ENCODE data around the gene RFLNA.

- no peak for TF ChIP-seq CTCF (conservative IDR thresholded peaks at IDR 0.05; ENCODE audit: low read depth in 2 of 2)
- no peak for TF ChIP-seq POLR2AphosphoS5 (IDR thresholded peaks at IDR 0.05; ENCODE audit: low read depth)
- TF ChIP-seq ZNF114 (CRISPR knock-in tag; IDR thresholded peaks at IDR 0.05) = no peak
- TF ChIP-seq, protein P1, sequence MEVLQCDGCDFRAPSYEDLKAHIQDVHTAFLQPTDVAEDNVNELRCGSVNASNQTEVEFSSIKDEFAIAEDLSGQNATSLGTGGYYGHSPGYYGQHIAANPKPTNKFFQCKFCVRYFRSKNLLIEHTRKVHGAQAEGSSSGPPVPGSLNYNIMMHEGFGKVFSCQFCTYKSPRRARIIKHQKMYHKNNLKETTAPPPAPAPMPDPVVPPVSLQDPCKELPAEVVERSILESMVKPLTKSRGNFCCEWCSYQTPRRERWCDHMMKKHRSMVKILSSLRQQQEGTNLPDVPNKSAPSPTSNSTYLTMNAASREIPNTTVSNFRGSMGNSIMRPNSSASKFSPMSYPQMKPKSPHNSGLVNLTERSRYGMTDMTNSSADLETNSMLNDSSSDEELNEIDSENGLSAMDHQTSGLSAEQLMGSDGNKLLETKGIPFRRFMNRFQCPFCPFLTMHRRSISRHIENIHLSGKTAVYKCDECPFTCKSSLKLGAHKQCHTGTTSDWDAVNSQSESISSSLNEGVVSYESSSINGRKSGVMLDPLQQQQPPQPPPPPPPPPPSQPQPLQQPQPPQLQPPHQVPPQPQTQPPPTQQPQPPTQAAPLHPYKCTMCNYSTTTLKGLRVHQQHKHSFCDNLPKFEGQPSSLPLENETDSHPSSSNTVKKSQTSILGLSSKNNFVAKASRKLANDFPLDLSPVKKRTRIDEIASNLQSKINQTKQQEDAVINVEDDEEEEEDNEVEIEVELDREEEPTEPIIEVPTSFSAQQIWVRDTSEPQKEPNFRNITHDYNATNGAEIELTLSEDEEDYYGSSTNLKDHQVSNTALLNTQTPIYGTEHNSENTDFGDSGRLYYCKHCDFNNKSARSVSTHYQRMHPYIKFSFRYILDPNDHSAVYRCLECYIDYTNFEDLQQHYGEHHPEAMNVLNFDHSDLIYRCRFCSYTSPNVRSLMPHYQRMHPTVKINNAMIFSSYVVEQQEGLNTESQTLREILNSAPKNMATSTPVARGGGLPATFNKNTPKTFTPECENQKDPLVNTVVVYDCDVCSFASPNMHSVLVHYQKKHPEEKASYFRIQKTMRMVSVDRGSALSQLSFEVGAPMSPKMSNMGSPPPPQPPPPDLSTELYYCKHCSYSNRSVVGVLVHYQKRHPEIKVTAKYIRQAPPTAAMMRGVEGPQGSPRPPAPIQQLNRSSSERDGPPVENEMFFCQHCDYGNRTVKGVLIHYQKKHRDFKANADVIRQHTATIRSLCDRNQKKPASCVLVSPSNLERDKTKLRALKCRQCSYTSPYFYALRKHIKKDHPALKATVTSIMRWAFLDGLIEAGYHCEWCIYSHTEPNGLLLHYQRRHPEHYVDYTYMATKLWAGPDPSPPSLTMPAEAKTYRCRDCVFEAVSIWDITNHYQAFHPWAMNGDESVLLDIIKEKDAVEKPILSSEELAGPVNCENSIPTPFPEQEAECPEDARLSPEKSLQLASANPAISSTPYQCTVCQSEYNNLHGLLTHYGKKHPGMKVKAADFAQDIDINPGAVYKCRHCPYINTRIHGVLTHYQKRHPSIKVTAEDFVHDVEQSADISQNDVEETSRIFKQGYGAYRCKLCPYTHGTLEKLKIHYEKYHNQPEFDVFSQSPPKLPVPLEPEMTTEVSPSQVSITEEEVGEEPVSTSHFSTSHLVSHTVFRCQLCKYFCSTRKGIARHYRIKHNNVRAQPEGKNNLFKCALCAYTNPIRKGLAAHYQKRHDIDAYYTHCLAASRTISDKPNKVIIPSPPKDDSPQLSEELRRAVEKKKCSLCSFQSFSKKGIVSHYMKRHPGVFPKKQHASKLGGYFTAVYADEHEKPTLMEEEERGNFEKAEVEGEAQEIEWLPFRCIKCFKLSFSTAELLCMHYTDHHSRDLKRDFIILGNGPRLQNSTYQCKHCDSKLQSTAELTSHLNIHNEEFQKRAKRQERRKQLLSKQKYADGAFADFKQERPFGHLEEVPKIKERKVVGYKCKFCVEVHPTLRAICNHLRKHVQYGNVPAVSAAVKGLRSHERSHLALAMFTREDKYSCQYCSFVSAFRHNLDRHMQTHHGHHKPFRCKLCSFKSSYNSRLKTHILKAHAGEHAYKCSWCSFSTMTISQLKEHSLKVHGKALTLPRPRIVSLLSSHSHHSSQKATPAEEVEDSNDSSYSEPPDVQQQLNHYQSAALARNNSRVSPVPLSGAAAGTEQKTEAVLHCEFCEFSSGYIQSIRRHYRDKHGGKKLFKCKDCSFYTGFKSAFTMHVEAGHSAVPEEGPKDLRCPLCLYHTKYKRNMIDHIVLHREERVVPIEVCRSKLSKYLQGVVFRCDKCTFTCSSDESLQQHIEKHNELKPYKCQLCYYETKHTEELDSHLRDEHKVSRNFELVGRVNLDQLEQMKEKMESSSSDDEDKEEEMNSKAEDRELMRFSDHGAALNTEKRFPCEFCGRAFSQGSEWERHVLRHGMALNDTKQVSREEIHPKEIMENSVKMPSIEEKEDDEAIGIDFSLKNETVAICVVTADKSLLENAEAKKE (CRISPR knock-in tag; IDR thresholded peaks at IDR 0.05) = no peak
- TF ChIP-seq CREB1 (CRISPR knock-in tag; IDR thresholded peaks at IDR 0.05; ENCODE audit: low read depth) = no peak
- no peak for TF ChIP-seq EZH2phosphoT487 (IDR thresholded peaks at IDR 0.05; ENCODE audit: unreplicated experiment)
- no peak for TF ChIP-seq STAT1 (IDR thresholded peaks at IDR 0.05; ENCODE audit: unreplicated experiment)
- no peak for TF ChIP-seq ZNF331 (CRISPR knock-in tag; IDR thresholded peaks at IDR 0.05; ENCODE audit: low read depth)
- TF ChIP-seq EZH2 (IDR thresholded peaks at IDR 0.05; ENCODE audit: low read depth, unreplicated experiment) = no peak
- no peak for TF ChIP-seq NANOG (IDR thresholded peaks at IDR 0.05; ENCODE audit: borderline replicate concordance)
- no peak for TF ChIP-seq REST (IDR thresholded peaks at IDR 0.05; ENCODE audit: unreplicated experiment)
- TF ChIP-seq JUNB (IDR thresholded peaks at IDR 0.05; ENCODE audit: unreplicated experiment) = no peak
- no peak for TF ChIP-seq ETS1 (IDR thresholded peaks at IDR 0.05)
These were observed 45.4 kb downstream of the RFLNA start for GRCh38 chr12:124340080-124340900.

Data from GM23338 (cell line).